ENCODE results near the gene AAMDC.

DNA sequence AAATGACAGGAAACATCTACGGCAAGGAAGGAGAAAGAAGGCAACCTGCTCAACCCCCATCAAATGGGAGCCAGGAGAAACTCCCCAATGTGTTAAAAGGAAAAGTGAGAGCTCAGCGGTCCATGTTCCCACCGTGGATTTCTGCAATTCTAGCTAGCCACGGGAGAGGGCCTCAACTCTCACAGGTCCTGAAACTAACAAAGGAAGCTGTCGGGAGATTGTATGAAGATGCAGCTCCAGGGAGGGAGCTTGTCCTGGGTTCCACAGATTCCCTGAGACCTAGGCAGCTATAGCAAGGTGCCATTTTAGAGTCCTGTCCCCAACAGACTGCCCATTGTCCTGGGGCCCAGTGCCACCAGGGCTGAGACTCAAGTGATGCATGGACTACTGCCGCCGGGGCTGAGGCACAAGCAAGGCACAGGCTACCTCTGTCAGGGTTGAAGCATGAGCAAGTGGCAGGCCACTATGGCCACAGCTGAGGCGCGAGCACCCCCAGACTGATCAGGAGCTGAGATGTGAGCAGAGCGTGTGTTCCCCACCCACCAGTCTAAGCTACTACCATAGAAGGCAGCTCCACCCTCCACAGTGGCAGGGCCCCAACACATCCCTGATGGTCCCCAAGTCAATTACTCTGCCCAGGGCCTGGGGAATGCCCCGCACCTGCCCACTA is 31.7 kb upstream of the AAMDC start:
- no peak for TF ChIP-seq POLR2A (IDR thresholded peaks at IDR 0.05)
- no peak for TF ChIP-seq CTCF (IDR thresholded peaks at IDR 0.05 in 8 of 11, conservative IDR thresholded peaks at IDR 0.05 in 3 of 11)
